Nephron progenitor cell (in vitro differentiated cells): Measurements from ENCODE around the gene ADAM12.
A peak's percentile ranks its signal among the peaks of the same experiment; 100 is the strongest.

Experiments
- DNase-seq: peaks from one replicate; pipeline ENCODE4 v3.0.0; 2021
- H3K27ac Mint-ChIP-seq: 2 replicates; pipeline ENCODE4 v1.8.0; 2021; ENCODE audit warnings: mild to moderate bottlenecking, moderate library complexity, mixed read lengths
- H3K27me3 Mint-ChIP-seq: 2 replicates; pipeline ENCODE4 v1.8.0; 2021; ENCODE audit warnings: mild to moderate bottlenecking, low read depth, mixed read lengths; ENCODE audit not compliant: poor library complexity
- H3K36me3 Mint-ChIP-seq: 2 replicates; pipeline ENCODE4 v1.8.0; 2021; ENCODE audit warnings: low read depth, mixed read lengths
- H3K4me1 Mint-ChIP-seq: 2 replicates; pipeline ENCODE4 v1.8.0; 2021; ENCODE audit warnings: mixed read lengths
- H3K4me3 Mint-ChIP-seq: 2 replicates; pipeline ENCODE4 v1.8.0; 2021; ENCODE audit warnings: mild to moderate bottlenecking, moderate library complexity, mixed read lengths
- H3K9me3 Mint-ChIP-seq: 2 replicates; pipeline ENCODE4 v1.8.0; 2021; ENCODE audit warnings: mild to moderate bottlenecking, moderate library complexity, mixed read lengths
- CTCF ChIP-seq: fragments of 200-600 bp; sonication (generic); IDR thresholded peaks from 2 replicates; pipeline ENCODE4 v1.5.0; 2021; ENCODE audit warnings: antibody characterized with exemption

ADAM12 gene

GRCh38 chr10:126124046-126124445 is 264.2 kb downstream of the ADAM12 start:
- H3K27ac Mint-ChIP-seq = no peak overlapping the region

GRCh38 chr10:126123466-126123865 is 264.8 kb downstream of the ADAM12 start:
- Mint-ChIP-seq H3K27me3 (peaks cover 9% of the 10 kb centered on the region), H3K36me3 (no peaks in the 10 kb centered on the region), H3K4me3 (no peak overlapping the region), H3K9me3 (no peaks in the 10 kb centered on the region), H3K4me1 (peaks cover 5% of the 10 kb centered on the region), H3K27ac (no peak overlapping the region)
- DNase-seq = no peak
- no peak for TF ChIP-seq CTCF

More at GRCh38 chr10:126124046-126124445, 264.2 kb downstream of the ADAM12 start:
- no peak for TF ChIP-seq CTCF
- no peaks in the 10 kb centered on the region for H3K36me3 Mint-ChIP-seq
- H3K4me1 Mint-ChIP-seq = peaks cover 5% of the 10 kb centered on the region
- H3K9me3 Mint-ChIP-seq = no peaks in the 10 kb centered on the region
- peaks cover 9% of the 10 kb centered on the region for H3K27me3 Mint-ChIP-seq
- DNase-seq = no peak
- H3K4me3 Mint-ChIP-seq = no peak overlapping the region

- Mint-ChIP-seq H3K4me3 (no peak overlapping the region), H3K27me3 (peaks cover 9% of the 10 kb centered on the region), H3K9me3 (no peaks in the 10 kb centered on the region), H3K27ac (no peak overlapping the region), H3K36me3 (no peaks in the 10 kb centered on the region), H3K4me1 (peaks cover 5% of the 10 kb centered on the region)
- TF ChIP-seq CTCF = no peak
- DNase-seq = no peak
Measured at GRCh38 chr10:126122881-126123280, 265.4 kb downstream of the ADAM12 start.

GRCh38 chr10:126119599-126119998 is 268.7 kb downstream of the ADAM12 start:
- Mint-ChIP-seq H3K27ac (no peak overlapping the region), H3K9me3 (peaks cover 3% of the 10 kb centered on the region), H3K27me3 (peaks cover 4% of the 10 kb centered on the region), H3K4me3 (no peak overlapping the region), H3K36me3 (peaks cover 9% of the 10 kb centered on the region), H3K4me1 (no peaks in the 10 kb centered on the region)
- no peak for DNase-seq
- no peak for TF ChIP-seq CTCF

GRCh38 chr10:126118476-126118875 is 269.8 kb downstream of the ADAM12 start:
- H3K27me3 Mint-ChIP-seq = peaks cover 7% of the 10 kb centered on the region
- peaks cover 9% of the 10 kb centered on the region for H3K36me3 Mint-ChIP-seq
- H3K9me3 Mint-ChIP-seq = peaks cover 3% of the 10 kb centered on the region
- TF ChIP-seq CTCF = no peak
- H3K4me3 Mint-ChIP-seq = no peak overlapping the region
- peak overlapping the region; percentile 22 for H3K27ac Mint-ChIP-seq
- no peak for DNase-seq
- no peaks in the 10 kb centered on the region for H3K4me1 Mint-ChIP-seq

GRCh38 chr10:126117196-126117595 is 271.1 kb downstream of the ADAM12 start:
- H3K27ac Mint-ChIP-seq = no peak overlapping the region
- no peak overlapping the region for H3K4me3 Mint-ChIP-seq
- peaks cover 3% of the 10 kb centered on the region for H3K9me3 Mint-ChIP-seq
- H3K27me3 Mint-ChIP-seq = peaks cover 4% of the 10 kb centered on the region
- no peaks in the 10 kb centered on the region for H3K4me1 Mint-ChIP-seq
- TF ChIP-seq CTCF = no peak
- no peak for DNase-seq
- H3K36me3 Mint-ChIP-seq = peaks cover 13% of the 10 kb centered on the region
